Stimulated activated CD8-positive, alpha-beta memory T cell treated with anti-CD3 and anti-CD28 coated beads, Interleukin-7, amount 100 ng/mL, for 4 hours (primary cell): ENCODE results near the gene SMIM35.

ENCODE experiments used
- DNase-seq, 2 donors: peaks; one replicate each; pipeline ENCODE4 v3.0.0-alpha.2; 2020; ENCODE audit warnings: low read depth in 2 of 2

SMIM35 gene

DNA sequence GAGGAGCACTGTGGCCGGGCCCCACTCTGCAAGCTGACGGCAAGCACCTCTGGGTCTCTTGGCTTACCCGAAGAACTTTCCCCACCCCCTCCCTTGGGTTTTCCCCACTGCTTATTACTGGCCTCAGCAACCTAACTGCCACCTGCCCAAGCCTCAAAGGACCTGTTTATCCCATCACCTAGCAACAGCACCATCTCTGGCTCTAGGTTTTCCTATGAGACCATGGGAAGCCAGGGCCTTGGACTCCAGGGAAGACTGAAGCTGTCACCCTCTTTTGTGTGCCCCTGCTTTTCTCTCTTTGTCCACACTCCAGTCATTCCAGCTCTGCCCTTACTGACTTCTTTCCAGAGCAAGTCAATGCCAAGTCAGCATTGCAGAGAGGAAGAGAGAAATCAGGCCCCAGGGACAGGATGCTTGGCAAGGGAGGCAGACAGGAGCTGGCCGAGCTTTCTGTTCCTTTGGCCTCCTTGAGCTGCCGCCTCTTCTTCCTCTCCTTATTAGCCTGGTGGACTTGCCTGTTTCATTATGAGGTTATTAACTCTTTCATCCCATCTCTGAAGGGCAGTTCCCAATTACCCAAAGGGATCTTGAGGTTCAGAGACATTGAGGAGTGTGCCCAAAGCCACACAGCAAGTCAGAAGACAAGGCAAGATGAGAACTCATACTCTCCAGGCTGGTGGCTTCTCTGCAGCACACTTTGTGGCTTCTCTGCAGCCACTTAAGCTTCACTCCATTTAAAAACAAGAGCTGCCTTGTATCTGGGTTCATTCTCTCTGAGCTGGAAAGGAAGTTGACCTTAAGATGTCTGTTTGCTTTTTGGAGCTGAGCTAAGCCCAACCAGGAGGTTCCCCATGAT is at the start of gene SMIM35:
SMIM35 (minus strand) TSS at position 51 of the 856 bp plus-strand sequence. CDS start 206 bp downstream, outside the sequence.
- no peak for DNase-seq

DNA sequence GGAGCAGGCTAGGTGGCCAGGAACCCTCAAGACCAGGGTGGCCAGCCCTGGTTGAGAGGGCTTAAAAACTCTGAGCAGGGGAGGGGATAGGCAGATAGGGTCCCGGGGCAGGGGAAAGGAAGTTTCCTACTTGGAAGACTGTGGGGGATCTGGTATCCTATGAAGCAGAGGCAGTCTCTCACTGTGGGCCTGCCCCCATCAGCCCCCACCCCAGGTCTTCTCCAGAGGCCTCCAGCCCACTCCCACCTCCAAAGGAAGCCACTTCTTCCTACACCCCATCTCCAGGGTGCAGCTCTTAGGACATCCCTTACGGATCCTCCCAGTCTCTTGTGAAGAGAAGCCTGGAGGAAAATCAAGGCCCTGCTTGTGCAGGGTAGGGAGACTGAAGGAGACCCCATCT is 49.6 kb upstream of the SMIM35 start:
- no peak for DNase-seq

DNA sequence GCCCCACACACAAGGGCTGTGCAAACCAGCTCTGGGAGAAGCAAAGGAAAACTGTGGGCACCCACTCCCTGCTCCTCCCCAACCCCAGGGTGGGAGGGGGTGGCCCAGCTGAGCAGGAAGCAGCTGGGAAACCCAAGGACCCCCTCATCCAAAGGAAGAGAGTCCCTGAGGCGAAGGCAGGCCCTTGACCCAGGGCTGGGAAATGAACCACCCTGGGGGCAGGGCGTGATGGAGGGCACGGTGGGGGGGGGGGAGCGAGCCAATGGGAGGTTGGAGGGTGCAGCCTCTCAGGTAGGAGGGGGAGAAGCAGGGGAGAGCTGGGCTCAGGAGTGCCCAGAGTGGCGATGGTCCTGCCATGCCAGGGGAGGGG is 49.0 kb upstream of the SMIM35 start:
- DNase-seq: no peak

DNA sequence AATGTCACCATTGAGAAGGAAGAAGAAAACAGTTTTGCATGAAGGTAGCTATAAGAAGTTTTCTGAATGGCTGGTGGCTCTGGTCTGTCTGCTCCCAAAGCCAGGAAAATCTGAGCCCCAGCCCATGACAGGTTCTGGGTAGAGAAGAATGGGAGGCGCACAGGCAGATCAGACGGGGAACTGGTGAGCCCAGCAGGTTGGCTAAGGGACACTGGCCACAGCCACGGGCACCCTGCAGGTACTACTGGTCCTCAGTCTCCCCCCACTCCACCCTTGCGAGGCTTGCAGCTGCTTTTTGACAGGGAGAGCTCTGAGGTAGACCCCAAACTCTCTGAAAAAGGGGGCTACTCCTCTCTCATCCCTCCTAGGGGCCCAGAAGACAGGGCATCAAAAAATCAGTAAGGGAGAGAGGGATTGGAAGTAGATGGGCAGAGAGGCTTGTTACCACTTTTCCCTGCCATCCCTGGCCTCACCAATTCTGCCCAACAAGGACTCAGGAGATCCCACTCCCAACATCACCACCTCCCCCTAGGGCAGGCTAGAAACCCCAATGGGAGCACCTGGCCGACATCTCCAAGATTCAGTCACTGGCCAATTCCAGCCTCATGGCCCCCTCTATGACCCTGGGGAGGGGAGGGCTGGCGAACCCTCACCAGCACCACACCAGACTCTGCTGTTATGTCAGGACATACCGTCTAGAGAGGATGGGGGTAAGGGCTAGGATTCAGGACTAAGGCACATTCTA is 48.5 kb upstream of the SMIM35 start:
- DNase-seq: no peak

DNA sequence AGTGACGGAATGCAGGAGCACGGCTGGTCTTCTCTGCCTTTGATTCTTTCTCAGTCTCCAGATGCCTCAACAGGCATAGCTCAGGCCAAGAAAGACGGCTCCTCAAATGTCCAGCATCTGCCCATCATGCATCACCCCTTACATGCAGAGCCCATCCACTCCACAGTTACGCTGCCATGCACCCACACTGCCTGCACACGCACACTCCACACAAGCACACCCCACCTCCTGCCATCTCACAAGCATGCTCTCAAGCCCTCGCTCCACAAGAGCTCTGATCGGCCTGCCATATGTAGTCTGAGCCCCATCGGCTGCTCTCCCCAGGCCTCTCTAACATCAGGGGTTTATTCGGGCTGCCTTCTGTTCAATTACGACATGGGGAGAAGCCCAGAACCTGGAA is 47.1 kb upstream of the SMIM35 start:
- DNase-seq: no peak

DNA sequence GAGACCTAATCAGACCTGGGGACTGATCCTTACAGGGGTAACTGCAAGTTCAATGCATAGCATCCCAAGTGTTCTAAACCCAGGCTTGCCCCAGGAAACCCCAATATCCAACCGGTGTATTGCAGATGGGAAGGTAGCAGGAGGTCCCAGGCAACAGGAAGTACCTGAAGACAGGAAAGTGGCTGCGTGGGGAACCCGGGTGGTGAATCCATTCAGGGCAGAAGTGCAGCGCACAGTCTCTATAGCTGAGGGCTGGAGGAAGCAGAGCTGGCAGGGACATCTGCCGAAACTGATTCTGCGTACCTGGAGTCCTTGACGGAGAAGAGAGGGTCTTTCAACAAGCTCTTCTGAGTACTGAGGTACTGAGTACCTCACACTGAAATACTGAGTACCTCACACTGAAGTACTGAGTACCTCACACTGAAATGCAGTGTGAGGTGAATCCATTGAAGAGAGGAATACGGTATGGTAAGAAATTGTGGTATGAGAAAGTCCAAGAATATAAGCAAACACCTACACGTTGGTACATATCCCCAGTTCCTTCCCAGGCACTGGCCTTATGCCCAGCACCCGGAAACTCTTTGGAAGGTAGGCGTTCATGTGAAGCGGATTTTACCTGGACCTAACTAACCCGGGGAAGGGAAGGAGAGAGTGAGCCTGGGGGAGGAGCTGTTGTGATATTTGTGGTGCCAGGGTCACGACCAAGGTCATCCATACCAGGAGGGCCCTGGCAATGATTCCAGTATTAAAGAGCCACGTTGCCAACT is 45.8 kb upstream of the SMIM35 start:
- DNase-seq: no peak

DNA sequence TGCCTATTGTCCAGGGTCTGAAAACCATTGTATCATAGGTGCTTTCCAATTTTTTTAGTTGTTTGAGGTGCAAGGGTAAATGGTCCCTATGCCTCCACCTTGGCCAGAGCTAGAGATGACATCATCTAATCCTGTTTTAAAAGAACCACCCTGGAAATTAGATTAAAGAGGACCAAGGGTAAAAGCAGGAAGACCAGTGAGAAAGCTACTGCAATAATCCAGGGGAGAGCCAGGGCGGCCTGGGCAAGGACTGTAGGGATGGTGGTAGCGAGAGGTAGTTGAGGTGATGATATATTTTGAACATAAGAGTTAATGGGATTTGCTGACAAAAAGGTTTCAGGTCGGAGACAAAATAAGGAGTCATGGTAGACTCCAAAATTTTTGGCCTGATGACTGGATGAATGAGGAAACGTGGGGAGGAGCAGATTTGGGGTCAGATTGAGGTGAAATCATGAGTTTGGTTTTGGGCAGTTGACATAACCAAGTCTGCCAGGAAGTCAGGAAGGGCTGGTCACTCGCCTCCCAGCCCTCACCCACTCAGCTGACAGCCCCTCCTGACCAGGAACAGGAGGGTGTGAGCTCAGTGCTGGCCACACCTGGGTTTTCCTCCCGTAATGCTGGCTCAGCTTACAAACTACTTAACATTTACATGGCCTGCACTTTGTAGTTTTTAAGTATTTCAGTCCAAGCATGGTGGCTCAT is 42.9 kb upstream of the SMIM35 start:
- no peak for DNase-seq

DNA sequence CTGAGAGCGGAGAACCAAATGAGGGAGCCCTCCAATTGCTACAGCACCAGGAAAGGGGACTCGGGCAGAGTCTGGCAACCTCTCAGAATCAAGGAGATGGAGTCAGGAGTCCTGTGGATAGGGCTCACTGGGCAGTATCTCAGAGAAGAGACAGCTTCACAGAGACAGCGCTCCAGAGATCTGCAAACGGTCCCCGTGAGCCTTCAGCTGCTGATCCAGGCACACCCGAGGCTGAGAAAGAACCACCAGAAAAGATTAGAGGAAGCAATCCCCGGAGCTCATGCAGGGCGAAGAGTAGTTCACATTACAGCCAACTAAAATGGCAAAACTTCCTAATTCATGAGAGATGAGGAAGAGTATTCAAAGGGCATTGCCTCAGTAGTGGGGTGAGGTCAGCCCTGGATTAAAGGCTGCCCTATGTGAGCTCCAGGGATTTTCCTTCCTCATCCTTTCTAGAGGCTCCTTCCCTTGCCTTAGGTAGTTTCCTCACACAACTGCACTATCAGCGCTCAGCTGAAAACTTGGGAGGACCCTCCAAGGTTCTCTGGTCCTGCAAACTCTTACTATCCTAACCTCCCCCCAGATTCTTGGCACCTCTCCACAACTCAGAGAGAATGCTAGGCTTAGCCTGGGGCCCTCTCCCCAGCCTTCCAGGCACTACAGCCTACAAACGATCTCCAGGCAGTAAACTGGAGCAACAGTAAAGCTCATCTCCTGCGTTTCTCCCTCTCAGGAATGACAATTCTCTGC is 42.1 kb upstream of the SMIM35 start:
- no peak for DNase-seq

DNA sequence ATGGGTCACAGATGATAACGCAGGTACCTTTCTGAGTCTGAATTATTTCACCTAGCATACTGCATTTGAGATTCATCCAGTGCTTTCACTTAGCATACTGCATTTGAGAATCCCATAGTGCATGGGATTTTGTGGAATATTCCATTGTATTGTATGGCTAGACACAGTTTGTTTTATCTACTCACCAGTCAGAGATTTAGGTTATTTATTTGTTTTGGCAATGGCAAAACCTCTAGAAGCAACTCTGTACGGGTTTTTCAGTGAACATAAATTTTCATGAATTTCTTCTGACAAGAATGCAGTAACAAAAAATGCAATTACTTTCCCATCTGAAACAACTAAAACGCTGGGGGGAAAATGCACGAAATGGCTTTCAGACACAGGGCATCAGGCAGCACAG is 41.5 kb upstream of the SMIM35 start:
- DNase-seq: no peak

DNA sequence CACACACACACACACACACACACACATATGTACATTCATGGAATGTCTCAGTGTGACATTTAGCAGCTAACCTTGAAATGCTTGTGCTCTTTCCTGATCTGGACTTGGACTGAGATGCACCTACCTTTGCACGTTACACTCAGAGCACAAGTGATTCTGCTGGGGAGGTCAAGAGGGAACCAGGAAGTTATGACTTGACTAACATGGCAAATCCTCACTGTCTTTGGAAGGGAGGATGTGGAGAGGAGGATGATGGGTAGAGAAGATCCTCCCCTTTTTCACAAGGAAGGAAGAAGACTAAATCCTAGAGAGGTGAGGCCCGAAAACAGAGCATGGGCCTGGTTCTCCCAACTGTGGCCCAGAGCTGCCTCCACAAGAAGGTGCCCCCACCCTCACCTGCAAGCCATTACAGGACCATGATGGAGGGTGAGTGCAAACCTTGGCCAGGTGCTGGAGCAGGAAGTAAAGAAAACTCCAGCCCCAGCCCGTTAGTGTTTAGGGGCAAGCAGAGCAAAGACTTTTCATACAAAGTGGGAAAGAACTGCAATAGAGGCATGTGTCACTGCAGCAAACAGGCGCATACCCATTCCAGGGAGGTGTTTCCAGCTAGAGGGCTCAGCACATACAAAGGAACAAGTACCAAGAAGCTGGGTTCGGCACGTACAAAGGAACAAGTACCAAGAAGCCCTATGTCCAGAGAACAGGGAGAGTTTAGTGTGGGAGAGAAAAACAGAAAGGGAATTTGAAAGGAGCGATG is 39.5 kb upstream of the SMIM35 start:
- DNase-seq: no peak

DNA sequence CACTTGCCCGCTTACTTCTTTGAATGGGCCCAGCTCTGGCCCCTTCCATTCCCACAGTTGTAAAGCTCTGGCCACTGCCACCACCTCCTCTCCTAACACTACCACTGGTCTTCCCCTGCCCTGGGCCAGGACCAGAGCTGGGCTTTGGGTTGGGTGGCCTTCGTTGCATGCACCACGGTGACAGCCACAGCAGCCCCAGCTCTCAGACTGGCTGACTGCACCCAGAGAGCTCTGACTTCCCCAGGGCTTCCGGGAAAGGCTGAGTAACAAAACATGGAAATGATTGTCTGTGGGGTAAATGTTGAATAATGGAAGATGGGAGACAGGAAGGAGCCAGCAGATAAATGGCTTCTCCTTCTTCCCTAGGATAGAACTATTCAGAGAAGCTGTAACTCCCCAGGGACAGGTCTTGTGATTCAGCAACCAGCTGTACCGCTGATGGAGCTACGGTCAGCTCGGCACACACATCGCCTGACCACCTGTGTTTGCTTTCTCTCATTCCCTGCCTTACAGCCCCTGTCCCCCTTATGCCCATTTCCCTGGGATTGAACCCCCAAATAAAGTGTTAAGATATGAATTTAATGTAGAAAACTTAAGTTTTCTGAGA is 38.3 kb upstream of the SMIM35 start:
- no peak for DNase-seq

DNA sequence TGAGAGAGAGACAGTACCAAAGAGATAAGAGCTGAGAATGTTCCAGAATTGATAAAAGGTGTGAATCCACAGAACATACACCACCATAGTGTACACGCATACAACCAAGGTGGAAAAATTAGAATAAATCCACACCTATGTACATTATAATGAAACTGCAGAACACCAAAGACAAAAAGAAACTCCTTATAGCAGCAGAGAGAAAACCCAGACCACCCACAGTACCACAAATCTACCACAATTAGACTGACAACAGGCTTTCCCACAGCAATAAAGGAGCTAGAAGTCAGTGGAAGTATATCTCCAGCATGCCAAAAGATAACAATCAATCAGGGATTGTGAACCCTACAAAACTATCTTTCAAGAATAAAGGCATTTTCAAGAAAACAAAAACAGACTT is 34.0 kb upstream of the SMIM35 start:
- DNase-seq: no peak

DNA sequence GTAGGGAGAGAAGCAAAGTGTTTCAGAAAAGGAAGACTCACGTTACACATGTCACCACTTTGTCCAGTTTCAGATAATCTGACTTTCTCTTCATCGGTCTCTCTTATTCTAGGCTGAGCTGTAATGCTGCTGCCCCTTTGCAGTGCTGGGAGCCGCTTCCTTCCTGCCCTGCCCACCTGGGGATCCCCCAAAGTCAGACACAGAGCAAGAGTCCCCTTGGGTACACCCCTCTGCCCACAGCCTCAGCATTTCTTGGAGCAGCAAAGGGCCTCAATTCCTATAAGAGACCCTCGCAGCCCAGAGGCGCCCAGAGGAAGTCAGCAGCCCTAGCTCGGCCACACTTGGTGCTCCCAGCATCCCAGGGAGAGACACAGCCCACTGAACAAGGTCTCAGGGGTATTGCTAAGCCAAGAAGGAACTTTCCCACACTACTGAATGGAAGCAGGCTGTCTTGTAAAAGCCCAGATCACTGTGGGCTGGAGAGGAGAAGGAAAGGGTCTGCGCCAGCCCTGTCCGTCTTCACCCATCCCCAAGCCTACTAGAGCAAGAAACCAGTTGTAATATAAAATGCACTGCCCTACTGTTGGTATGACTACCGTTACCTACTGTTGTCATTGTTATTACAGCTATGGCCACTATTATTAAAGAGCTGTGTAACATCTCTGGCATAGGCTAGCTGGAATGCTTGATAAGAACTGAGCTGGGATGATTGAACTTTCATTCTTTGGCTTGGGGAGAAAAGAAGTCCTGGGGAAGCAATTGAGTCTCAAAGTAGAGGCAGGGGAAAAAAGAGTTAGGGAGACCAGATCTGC is 31.2 kb upstream of the SMIM35 start:
- DNase-seq: peak in 1 of 2 donors; percentile 21

DNA sequence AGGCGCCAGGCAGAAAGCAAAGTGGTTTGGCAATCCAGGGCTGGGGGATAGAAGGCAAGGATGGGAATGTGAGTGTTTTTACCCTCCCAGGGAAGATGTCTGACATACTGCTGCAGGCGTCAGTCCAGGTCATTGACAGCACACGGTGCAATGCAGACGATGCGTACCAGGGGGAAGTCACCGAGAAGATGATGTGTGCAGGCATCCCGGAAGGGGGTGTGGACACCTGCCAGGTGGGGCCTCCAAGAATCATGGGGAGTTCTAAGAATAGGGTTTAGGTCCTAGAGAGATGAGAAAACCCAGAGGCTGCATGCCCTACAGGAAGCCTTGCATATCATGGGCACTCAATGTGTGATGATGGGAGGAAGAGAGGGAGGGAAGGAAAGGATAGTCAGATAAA is 28.3 kb upstream of the SMIM35 start:
- DNase-seq: no peak

DNA sequence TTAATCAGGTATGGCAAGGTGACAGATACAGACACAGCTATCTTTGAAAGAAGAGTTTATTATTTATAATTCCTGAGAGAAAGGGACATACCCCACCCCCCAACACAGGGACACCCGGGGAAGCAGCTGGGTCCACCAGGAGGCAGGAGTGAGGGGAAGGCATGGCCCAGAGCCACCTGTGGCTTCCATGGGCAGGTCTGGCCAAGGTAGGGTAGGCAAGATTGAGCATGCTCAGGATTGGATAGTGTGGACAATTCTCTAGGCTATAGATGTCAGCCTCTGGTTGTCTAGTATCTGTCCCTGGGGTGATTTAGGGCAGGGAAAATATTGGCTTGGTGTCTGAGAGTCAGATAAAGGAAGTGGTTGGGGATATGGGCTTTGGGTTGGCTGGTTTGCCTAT is 27.5 kb upstream of the SMIM35 start:
- no peak for DNase-seq

DNA sequence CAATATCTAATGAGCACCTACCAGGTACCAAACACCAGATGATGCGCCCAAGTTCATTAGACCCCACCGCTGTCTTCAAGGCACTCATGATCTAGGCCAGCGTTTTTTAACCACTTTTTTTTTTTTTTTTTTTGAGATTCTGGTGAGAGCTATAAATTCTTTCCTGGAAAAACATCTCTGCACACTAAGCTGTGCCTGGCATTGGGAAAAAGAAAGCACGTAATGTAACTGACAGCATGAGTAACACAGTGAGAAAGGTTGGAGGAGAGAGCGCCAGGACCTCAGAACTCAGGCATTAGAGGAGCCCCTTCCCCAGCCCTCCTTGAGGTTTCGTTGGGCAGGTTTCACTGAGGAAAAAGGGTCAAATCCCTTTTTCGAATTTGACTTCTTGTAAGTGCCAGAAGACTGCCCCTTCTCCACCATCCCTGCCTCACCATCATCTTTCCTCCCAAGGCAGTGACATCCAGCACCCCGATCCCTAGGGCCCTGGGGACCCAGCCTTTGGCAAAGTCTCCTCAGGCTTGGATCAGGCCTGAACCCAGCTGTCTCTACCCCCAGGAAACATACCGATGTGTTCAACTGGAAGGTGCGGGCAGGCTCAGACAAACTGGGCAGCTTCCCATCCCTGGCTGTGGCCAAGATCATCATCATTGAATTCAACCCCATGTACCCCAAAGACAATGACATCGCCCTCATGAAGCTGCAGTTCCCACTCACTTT is 26.1 kb upstream of the SMIM35 start:
- DNase-seq: no peak

DNA sequence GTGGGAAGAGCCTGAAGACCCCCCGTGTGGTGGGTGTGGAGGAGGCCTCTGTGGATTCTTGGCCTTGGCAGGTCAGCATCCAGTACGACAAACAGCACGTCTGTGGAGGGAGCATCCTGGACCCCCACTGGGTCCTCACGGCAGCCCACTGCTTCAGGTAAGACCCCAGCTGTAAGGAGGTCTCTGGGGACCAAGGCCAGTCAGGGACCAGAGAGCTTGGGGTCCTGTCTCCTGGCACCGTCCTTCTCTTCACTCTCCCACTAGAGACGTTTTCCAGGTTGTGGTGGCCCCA is 24.9 kb upstream of the SMIM35 start:
- DNase-seq: no peak

DNA sequence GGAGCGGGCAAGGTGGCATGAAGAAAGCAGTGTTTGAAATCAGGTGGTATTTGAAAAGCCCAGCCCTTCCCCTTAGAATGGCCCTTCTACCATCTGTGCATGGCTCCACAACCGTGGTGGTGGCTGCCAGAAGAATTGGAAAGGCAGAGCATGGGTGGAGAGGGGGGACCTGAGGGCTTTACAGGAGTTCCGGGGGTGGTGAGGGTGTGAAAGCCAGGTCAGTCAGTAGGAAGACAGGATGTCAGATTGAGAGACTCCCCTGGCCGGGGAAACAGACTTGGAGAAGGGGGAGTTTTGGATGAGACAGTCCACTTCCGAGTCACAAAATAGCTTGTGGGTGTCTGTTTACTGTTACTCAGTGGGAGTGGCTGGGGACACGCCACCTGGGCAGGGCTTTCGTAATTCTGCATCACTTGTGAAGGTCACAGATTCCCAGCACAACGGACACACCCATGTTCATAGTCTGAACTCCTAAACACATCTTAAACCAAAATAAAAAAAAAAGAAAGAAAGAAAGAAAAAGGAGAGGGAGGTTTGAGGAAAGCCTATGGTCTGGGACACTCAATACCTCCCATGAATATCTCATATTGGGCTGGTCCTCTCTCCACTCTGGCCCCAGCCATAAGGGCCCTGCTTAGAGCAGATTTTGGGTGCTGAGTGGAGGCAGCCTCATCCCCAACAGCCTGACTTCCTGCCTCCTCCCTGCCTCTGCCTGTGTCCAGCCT is 24.4 kb upstream of the SMIM35 start:
- no peak for DNase-seq
